H1 (cell line): ENCODE measurements around the gene LYPD6B. TPM values are rescaled to one million over a fixed set of nuclear protein-coding genes. Genes with fewer than 3 reads are reported as not detected.

Source experiments
- CTCF ChIA-PET: fragments of 300-600 bp; sonication (Branson Sonifier 250); formaldehyde crosslinking; loops from one replicate; lab custom pipeline; 2021; ENCODE audit not compliant: partially characterized antibody; lab: Charles Lee
- POLR2A ChIA-PET: fragments of 300-600 bp; sonication (Branson Sonifier 250); formaldehyde crosslinking; loops from one replicate; lab custom pipeline; 2021; ENCODE audit warnings: inconsistent platforms; ENCODE audit not compliant: partially characterized antibody; lab: Charles Lee
- DNase-seq, 2 experiments: peaks; one replicate each; pipeline versions ENCODE4 v3.0.0 to v3.0.0-alpha.2; 2010 to 2022; ENCODE audit warnings: low spot score in 2 of 2, low read depth in 1 of 2, mixed read lengths in 1 of 2
- FAIRE-seq: peaks from 2 replicates; lab custom pipeline; 2011; peaks lifted over from hg19 to GRCh38; lab: Jason Lieb, UNC
- H2AFZ ChIP-seq: 2 replicates; pipeline ENCODE4 v1.8.1; 2012; ENCODE audit warnings: low read length, inconsistent platforms
- H2AK5ac ChIP-seq: 2 replicates; pipeline ENCODE4 v1.6.1; 2013; ENCODE audit warnings: low read depth, low read length
- H2BK120ac ChIP-seq: replicated peaks from 2 replicates; pipeline ENCODE3; 2013; ENCODE audit warnings: low read depth, low read length, inconsistent platforms
- H2BK12ac ChIP-seq: 2 replicates; pipeline ENCODE4 v1.6.1; 2013; ENCODE audit warnings: low read depth, low read length
- H2BK15ac ChIP-seq: 2 replicates; pipeline ENCODE4 v1.6.1; 2013; ENCODE audit warnings: low read length
- H2BK20ac ChIP-seq: 2 replicates; pipeline ENCODE4 v1.6.1; 2013; ENCODE audit warnings: low read length
- H2BK5ac ChIP-seq: 2 replicates; pipeline ENCODE4 v1.6.1; 2013; ENCODE audit warnings: low read depth, low read length
- H3K14ac ChIP-seq: 2 replicates; pipeline ENCODE4 v1.6.1; 2013; ENCODE audit warnings: inconsistent platforms; ENCODE audit not compliant: insufficient read length
- H3K18ac ChIP-seq: 2 replicates; pipeline ENCODE4 v1.6.1; 2013; ENCODE audit warnings: low read length; ENCODE audit errors: extremely low read depth
- H3K23ac ChIP-seq: 2 replicates; pipeline ENCODE4 v1.6.1; 2013; ENCODE audit warnings: inconsistent platforms; ENCODE audit not compliant: insufficient read length
- H3K23me2 ChIP-seq: 2 replicates; pipeline ENCODE4 v1.6.1; 2013; ENCODE audit warnings: low read depth, low read length
- H3K27ac ChIP-seq: 2 replicates; pipeline ENCODE4 v1.6.1; 2011; ENCODE audit warnings: low read depth, low read length, inconsistent platforms
- H3K27me3 ChIP-seq, 4 experiments: replicated peaks in 1 of 4; 1 replicate in 1 of 4; 2 replicates in 3 of 4; pipeline versions ENCODE4 v1.6.1 to v1.8.1; 2011 to 2013; ENCODE audit warnings: low read length in 3 of 4, mild to moderate bottlenecking in 3 of 4, inconsistent platforms in 2 of 4, mixed read lengths in 2 of 4, moderate library complexity in 1 of 4; ENCODE audit not compliant: control insufficient read depth in 3 of 4, insufficient read depth in 3 of 4; ENCODE audit errors: extremely low read depth in 1 of 4
- H3K36me3 ChIP-seq, 4 experiments: 2 replicates each; pipeline versions ENCODE4 v1.6.1 to v1.8.1; 2011 to 2013; ENCODE audit warnings: mild to moderate bottlenecking in 4 of 4, low read length in 3 of 4, moderate library complexity in 2 of 4, control low read depth in 1 of 4, inconsistent platforms in 1 of 4; ENCODE audit not compliant: insufficient read depth in 4 of 4, control insufficient read depth in 2 of 4
- H3K4ac ChIP-seq: replicated peaks from 2 replicates; pipeline ENCODE3; 2013; ENCODE audit warnings: low read length, low read depth, mixed read lengths, inconsistent platforms; ENCODE audit not compliant: insufficient read length
- H3K4me1 ChIP-seq, 4 experiments: replicated peaks in 1 of 4; 1 replicate in 1 of 4; 2 replicates in 3 of 4; pipeline versions ENCODE4 v1.6.1 to v1.8.1; 2011 to 2013; ENCODE audit warnings: low read length in 3 of 4, inconsistent platforms in 2 of 4, mixed read lengths in 1 of 4; ENCODE audit not compliant: insufficient read depth in 4 of 4, control insufficient read depth in 3 of 4
- H3K4me2 ChIP-seq, 2 experiments: 2 replicates each; pipeline versions ENCODE4 v1.6.1 to v1.8.1; 2011 to 2013; ENCODE audit warnings: low read depth in 2 of 2, low read length in 2 of 2, control low read depth in 1 of 2, inconsistent platforms in 1 of 2, mild to moderate bottlenecking in 1 of 2; ENCODE audit not compliant: insufficient read depth in 1 of 2
- H3K4me3 ChIP-seq, 4 experiments: fragments of 200-600, 300-600 bp in 1 of 4; sonication (generic), shearing (Covaris generic), sonication (Bioruptor Twin) in 1 of 4; 2 replicates each; pipeline versions ENCODE4 v1.5.1 to v1.8.1; 2011 to 2016; ENCODE audit warnings: low read length in 4 of 4, low read depth in 3 of 4, control low read depth in 2 of 4, inconsistent platforms in 2 of 4, mild to moderate bottlenecking in 2 of 4, mixed read lengths in 1 of 4, moderate library complexity in 1 of 4; ENCODE audit not compliant: insufficient read depth in 2 of 4; ENCODE audit errors: extremely low read depth in 1 of 4
- H3K56ac ChIP-seq: replicated peaks from 2 replicates; pipeline ENCODE3; 2013; ENCODE audit warnings: low read depth, mild to moderate bottlenecking, mixed read lengths, low read length, inconsistent platforms; ENCODE audit not compliant: insufficient read length
- H3K79me1 ChIP-seq: 2 replicates; pipeline ENCODE4 v1.6.1; 2013; ENCODE audit warnings: low read depth, low read length, control low read depth
- H3K79me2 ChIP-seq, 2 experiments: 2 replicates each; pipeline versions ENCODE4 v1.6.1 to v1.8.1; 2012 to 2013; ENCODE audit warnings: low read length in 2 of 2, mild to moderate bottlenecking in 2 of 2, inconsistent platforms in 1 of 2; ENCODE audit not compliant: insufficient read depth in 2 of 2, control insufficient read depth in 1 of 2
- H3K9ac ChIP-seq, 4 experiments: replicated peaks in 1 of 4; 1 replicate in 1 of 4; 2 replicates in 3 of 4; pipeline versions ENCODE4 v1.6.1 to v1.8.1; 2011 to 2013; ENCODE audit warnings: low read depth in 3 of 4, low read length in 3 of 4, control low read depth in 2 of 4, mild to moderate bottlenecking in 2 of 4, moderate library complexity in 2 of 4, inconsistent platforms in 1 of 4; ENCODE audit errors: extremely low read depth in 1 of 4
- H3K9me3 ChIP-seq, 2 experiments: 2 replicates each; pipeline versions ENCODE4 v1.6.1 to v1.8.1; 2012 to 2013; ENCODE audit warnings: mild to moderate bottlenecking in 2 of 2, moderate library complexity in 2 of 2, control low read depth in 1 of 2, inconsistent platforms in 1 of 2, low read depth in 1 of 2, low read length in 1 of 2, mixed read lengths in 1 of 2; ENCODE audit not compliant: insufficient read depth in 2 of 2
- H4K20me1 ChIP-seq, 2 experiments: replicated peaks in 1 of 2; 2 replicates each; pipeline versions ENCODE3 to v1.8.1; 2011 to 2013; ENCODE audit warnings: inconsistent platforms in 2 of 2, low read length in 2 of 2, mild to moderate bottlenecking in 1 of 2; ENCODE audit not compliant: insufficient read depth in 2 of 2, control insufficient read depth in 1 of 2
- H4K5ac ChIP-seq: 2 replicates; pipeline ENCODE4 v1.6.1; 2013; ENCODE audit warnings: low read length, low read depth, mixed read lengths, inconsistent platforms; ENCODE audit not compliant: insufficient read length
- H4K8ac ChIP-seq: 2 replicates; pipeline ENCODE4 v1.8.0; 2013; ENCODE audit warnings: mild to moderate bottlenecking, moderate library complexity, low read length, inconsistent platforms; ENCODE audit not compliant: insufficient read depth; ENCODE audit errors: extremely low read depth
- H4K91ac ChIP-seq: replicated peaks from 2 replicates; pipeline ENCODE3; 2013; ENCODE audit warnings: low read length, mixed read lengths, inconsistent platforms; ENCODE audit not compliant: insufficient read length
- BACH1 ChIP-seq: IDR thresholded peaks from 2 replicates; pipeline ENCODE4 v1.6.1; 2012; ENCODE audit warnings: low read length, improper control_type of control experiment
- JUN ChIP-seq: IDR thresholded peaks from 2 replicates; pipeline ENCODE4 v1.6.1; 2011; ENCODE audit warnings: low read depth, mild to moderate bottlenecking, improper control_type of control experiment, low read length
- JUND ChIP-seq: IDR thresholded peaks from 2 replicates; pipeline ENCODE4 v1.6.1; 2011; ENCODE audit warnings: mild to moderate bottlenecking, improper control_type of control experiment, low read length
- KDM5A ChIP-seq: fragments of 200-600 bp; IDR thresholded peaks from 2 replicates; pipeline ENCODE4 v1.7.1; 2012; ENCODE audit warnings: mild to moderate bottlenecking, low read length, inconsistent platforms, mixed read lengths
- SAP30 ChIP-seq: fragments of 300-600 bp; sonication (generic); IDR thresholded peaks from 2 replicates; pipeline ENCODE4 v1.7.1; 2012; ENCODE audit warnings: low read length, moderate library complexity, mild to moderate bottlenecking, inconsistent platforms; ENCODE audit not compliant: insufficient read depth, insufficient replicate concordance
- SIX5 ChIP-seq: IDR thresholded peaks from 2 replicates; pipeline ENCODE4 v1.6.1; 2011; ENCODE audit warnings: mild to moderate bottlenecking, low read depth, low read length
- TCF12 ChIP-seq: IDR thresholded peaks from 2 replicates; pipeline ENCODE4 v1.6.1; 2011; ENCODE audit warnings: low read depth, mild to moderate bottlenecking, low read length
- WGBS, 2 experiments: shearing (Covaris generic) in 1 of 2; methylation state at CpG; one replicate each; pipeline versions ENCODE4 v1.1.6 to v1.1.7; 2013 to 2015; ENCODE audit warnings: low lambda C conversion rate in 2 of 2, mixed read lengths in 2 of 2, inconsistent platforms in 1 of 2, low coverage in 1 of 2, missing lambda C conversion rate in 1 of 2; ENCODE audit not compliant: insufficient replicate concordance in 2 of 2, insufficient coverage in 1 of 2, insufficient read length in 1 of 2; ENCODE audit errors: extremely low coverage in 1 of 2, missing lambda C conversion rate in 1 of 2; 5-methylcytosine and 5-hydroxymethylcytosine counted together
- polyA plus RNA-seq, 7 experiments: library from polyadenylated mRNA; depleted of rRNA in 3 of 7; stranded (reverse) in 5 of 7; unstranded in 2 of 7; fragments of >200 nt in 5 of 7; fragments of 200-250 nt in 2 of 7; gene quantifications; 1 replicate in 5 of 7; 2 replicates in 1 of 7; 4 replicates in 1 of 7; pipeline versions ENCODE4 v1.2.1 to v1.2.3, GENCODE V29; 2011 to 2013; ENCODE audit warnings: missing spikeins in 2 of 7, mixed read lengths in 2 of 7
- total RNA-seq: library from RNA; stranded (reverse); fragmentation: NEBNext Ultra II Directional; extraction: Animal tissue kit (Norgen Biotek cat#: 25700); gene quantifications from 2 replicates; pipeline ENCODE4 v1.2.1, GENCODE V29; 2021
- TF ChIP-seq, protein P1 (sequence below): IDR thresholded peaks from 2 replicates; pipeline ENCODE4 v1.6.1; 2011; ENCODE audit warnings: low read length, improper control_type of control experiment
- TF ChIP-seq, protein P2 (sequence below): IDR thresholded peaks from 2 replicates; pipeline ENCODE4 v1.6.1; 2011; ENCODE audit warnings: low read depth, mild to moderate bottlenecking, low read length; ENCODE audit not compliant: insufficient read depth

Gene LYPD6B
- total and polyA plus RNA-seq, 2 of the 8 experiments (the other 6 are each of a cell fraction or from before 2014, with no cell fraction given): 2.2 to 3.5 TPM

DNA sequence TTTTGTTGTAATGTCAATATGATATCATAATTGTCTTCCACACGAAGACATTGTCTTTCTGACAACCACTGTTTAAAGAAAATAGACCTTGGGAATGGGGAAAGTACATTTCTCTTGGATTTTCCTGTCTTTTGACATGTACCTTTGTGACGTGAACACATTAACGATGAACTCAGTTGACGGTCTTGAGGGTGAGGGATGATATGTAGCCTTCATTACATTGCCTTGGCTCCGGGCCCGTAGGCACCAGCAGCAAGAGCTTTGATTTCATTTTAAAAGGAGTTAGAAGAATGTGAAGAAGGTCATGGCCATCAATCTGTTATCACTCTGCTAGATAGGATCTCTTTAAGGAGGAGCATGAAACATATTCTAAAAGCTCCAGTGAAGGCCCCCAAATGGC lies 80.9 kb downstream of the LYPD6B start:
- no peaks in the 10 kb centered on the region for H3K36me3 ChIP-seq
- WGBS, 2 experiments: 89% methylated on average over 6 of the region's 6 CpGs; no CpG with 5 or more reads in 1 of the 2 experiments
- no peak overlapping the region for H2BK12ac ChIP-seq
- no peak overlapping the region for H3K4me2 ChIP-seq
- POLR2A ChIA-PET: no interaction called here
- H3K4me3 ChIP-seq: no peak overlapping the region
- no peak overlapping the region for H2AFZ ChIP-seq
- H3K23ac ChIP-seq: no peak overlapping the region
- H4K8ac ChIP-seq: no peak overlapping the region
- H3K14ac ChIP-seq: no peak overlapping the region
- no peak overlapping the region for H2BK15ac ChIP-seq
- H3K79me1 ChIP-seq: no peaks in the 10 kb centered on the region
- no peak overlapping the region for H3K4ac ChIP-seq
- H3K79me2 ChIP-seq: no peaks in the 10 kb centered on the region
- H3K27ac ChIP-seq: no peak overlapping the region
- H3K23me2 ChIP-seq: no peaks in the 10 kb centered on the region
- no peak overlapping the region for H3K18ac ChIP-seq
- H4K5ac ChIP-seq: no peak overlapping the region
- no peak overlapping the region for H4K91ac ChIP-seq
- H3K9ac ChIP-seq: no peak overlapping the region
- DNase-seq: no peak
- no peak overlapping the region for H2BK120ac ChIP-seq
- no peak overlapping the region for H2AK5ac ChIP-seq
- H3K27me3 ChIP-seq: no peaks in the 10 kb centered on the region
- no peaks in the 10 kb centered on the region for H3K9me3 ChIP-seq
- no peaks in the 10 kb centered on the region for H3K4me1 ChIP-seq
- no peak for FAIRE-seq
- CTCF ChIA-PET: interaction anchor here (1.4 kb wide), 1 partner anchor 194 kb away, joined by 4 read pairs; no protein-coding TSS in a partner anchor
- H4K20me1 ChIP-seq: no peaks in the 10 kb centered on the region
- H2BK5ac ChIP-seq: no peak overlapping the region
- H2BK20ac ChIP-seq: no peak overlapping the region
- no peak overlapping the region for H3K56ac ChIP-seq
- TF ChIP-seq SIX5: no peak
- TF ChIP-seq JUND: no peak
- TF ChIP-seq, protein P1, sequence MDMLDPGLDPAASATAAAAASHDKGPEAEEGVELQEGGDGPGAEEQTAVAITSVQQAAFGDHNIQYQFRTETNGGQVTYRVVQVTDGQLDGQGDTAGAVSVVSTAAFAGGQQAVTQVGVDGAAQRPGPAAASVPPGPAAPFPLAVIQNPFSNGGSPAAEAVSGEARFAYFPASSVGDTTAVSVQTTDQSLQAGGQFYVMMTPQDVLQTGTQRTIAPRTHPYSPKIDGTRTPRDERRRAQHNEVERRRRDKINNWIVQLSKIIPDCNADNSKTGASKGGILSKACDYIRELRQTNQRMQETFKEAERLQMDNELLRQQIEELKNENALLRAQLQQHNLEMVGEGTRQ: no peak
- TF ChIP-seq BACH1: no peak
- TF ChIP-seq KDM5A: no peak
- TF ChIP-seq JUN: no peak
- no peak for TF ChIP-seq SAP30
- no peak for TF ChIP-seq TCF12
- TF ChIP-seq, protein P2, sequence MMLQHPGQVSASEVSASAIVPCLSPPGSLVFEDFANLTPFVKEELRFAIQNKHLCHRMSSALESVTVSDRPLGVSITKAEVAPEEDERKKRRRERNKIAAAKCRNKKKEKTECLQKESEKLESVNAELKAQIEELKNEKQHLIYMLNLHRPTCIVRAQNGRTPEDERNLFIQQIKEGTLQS: no peak
